Measurements from ENCODE around the gene PRMT1.

Gene PRMT1

DNA sequence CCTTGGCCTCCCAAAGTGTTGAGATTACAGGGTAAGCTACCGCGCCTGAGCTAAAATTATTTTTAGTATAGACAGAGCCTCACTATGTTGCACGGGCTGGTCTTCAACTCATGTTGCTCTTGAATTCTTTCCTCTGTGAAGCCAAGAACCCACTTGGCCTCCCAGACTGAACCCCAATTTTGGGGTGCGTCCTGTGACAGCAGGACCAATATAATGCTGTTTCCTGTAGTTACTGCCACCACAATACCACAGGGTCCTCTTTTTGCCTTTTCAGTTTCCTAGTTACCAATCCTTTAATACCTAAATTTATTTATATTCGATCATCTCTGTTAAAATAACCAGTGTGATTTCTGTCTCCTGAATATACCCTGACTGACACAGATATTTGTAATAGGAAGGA lies 53.1 kb downstream of the PRMT1 start:
- no peak for DNase-seq
